EL (cell line): Measurements from ENCODE around the gene SLC43A1.
"Not testable (repeated sequence)": the region's sequence is repeated elsewhere in the genome, so short reads cannot be mapped to it uniquely, and the experiment has no call there.

ENCODE experiments used
- DNase-seq: peaks from one replicate; pipeline ENCODE4 v3.0.0-alpha.2; 2016

SLC43A1 gene

DNA sequence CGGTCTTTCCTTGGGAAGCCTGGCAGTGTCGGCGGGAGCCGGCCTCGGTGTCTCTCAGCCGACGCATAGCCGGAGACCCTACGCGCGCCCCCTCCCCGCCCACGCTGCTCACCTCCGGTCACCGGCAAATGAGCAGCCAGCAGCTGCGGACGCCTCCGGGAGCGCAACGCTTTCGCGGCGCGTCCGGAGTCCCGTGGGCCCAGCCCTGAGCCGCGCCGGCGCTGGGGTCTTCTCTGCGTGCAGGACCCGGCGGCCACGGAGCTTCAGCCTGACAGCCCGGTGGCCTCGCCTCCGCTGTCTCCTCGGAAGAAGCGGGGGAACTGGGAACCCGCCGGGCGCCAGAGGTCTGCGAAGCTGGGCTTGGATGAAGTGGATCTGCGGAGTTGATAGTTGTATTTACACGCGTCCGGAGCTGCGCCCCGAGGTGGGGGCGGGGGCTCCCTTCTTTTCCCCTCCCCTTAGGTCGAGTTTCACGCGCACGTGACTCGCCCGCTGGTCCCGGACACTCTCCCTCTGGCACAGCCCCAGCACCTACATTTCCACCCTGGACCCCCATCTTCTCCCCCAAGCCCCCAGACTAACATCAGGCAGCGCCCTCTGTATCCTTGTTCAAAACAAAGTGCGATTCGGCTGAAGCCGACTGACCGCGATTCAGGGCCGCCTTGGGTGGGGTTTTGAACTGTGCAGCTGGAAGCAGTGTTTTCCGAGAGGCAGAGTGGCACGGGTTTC lies at the start of gene SLC43A1:
Gene SLC43A1 (minus strand): TSS at position 371 of the 729 bp plus-strand sequence. CDS start 1,591 bp downstream, outside the sequence.
- peak; percentile 60 for DNase-seq

DNA sequence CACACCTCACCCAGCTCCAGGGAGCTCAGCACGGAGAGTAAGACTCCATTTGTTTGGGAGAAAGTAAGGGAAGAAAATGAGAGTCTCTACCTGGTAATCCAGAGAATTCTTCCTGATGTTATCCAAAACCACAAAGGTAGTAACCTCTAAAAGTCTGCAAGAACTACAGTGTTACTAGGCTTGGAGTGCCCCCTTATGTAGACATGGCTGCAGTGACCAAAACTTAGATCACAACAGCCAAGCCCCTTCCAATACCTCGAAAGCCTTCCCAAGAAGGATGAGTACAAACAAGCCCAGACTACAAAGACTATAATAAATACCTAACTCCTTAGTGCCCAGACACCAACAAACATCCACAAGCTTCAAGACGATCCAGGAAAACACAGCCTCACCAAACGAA lies 47.1 kb upstream of the SLC43A1 start:
- DNase-seq: no peak

DNA sequence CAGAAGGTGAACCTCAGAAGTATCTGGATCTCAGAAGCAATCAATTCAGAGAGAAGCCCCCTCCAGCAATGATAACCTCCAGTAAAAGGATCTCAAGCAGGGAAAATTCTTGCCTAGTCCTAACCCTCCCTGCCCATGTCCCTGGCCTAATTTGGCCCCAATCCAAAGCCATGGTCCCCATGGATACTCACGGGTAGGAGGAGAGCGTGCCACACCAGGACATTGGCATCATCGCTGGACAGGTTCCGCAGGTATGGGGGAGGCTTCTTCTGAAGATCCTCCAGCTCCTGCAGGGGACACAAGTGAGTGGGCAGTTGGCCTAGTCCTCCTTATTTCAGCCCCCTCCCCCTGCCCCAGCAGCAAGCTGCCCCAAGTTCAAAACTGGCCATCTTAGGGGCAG lies 44.6 kb upstream of the SLC43A1 start:
- no peak for DNase-seq

DNA sequence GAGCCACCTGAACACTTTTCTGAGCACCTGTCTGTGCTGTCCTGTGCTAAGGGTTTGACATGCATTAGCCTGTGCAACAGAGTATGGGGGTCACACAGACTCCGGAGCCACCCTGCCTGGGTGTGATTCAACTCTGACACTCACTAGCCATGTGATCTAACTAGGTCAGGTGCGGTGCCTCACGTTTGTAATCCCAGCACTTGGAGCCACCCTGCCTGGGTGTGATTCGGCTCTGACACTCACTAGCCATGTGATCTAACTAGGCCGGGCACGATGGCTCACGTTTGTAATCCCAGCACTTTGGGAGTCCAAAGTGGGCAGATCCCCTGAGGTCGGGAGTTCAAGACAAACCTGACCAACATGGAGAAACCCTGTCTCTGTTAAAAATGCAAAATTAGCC lies 40.5 kb upstream of the SLC43A1 start:
- DNase-seq: no peak

DNA sequence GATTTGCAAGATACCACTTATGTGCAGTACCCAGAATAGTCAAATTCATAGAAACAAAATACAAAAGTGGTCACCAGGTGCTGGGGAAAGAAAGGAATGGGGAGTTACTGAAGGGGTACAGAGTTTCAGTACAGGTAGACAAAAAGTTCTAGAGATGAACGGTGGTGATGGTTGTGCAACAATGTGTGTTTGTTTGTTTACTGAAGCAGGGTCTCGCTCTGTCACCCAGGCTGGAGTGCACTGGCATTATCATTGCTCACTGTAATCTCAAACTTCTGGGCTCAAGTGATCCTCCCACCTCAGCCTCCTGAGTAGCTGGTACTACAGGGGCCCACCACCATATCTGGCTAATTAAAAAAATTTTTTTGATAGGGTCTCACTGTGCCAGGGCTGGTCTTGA lies 39.9 kb upstream of the SLC43A1 start:
- no peak for DNase-seq

DNA sequence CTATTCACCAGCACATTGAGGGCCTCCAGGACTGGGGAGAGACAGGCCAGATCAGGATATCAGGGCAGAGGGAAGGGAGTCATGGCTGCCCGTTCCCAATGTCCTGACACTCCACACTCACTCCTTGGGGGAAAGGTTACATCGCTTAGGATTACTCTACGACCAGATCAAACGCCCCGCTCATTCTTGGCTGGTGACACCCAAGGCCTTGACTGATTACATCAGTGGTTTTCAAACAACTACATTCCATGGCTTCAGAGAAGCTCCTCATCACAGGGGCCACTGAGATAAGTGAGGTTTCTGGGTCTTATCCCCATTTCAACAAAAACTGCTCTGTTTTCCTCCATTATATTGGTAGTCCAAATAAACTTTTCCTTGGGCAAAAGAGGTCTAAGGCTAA lies 37.0 kb upstream of the SLC43A1 start:
- DNase-seq: peak; percentile 14

DNA sequence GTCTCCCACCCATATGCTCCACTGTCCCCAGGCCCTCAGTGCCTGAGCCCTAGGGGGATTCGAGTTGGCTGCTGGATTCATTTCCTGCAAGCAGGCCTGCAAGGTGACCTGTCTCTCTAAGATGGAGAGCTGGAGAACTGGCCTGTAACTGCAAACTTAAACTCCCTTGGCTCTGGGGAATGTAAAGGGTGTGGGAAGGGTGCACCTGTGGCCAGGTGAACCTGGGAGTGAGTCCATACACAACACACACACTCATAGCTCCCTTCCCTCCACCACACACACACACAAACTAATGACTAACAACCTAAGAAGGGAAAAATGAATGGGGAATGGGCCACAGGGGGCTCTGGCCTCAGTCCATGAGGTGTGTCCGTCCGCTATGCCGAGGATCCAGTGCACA lies 36.4 kb upstream of the SLC43A1 start:
- DNase-seq: no peak

DNA sequence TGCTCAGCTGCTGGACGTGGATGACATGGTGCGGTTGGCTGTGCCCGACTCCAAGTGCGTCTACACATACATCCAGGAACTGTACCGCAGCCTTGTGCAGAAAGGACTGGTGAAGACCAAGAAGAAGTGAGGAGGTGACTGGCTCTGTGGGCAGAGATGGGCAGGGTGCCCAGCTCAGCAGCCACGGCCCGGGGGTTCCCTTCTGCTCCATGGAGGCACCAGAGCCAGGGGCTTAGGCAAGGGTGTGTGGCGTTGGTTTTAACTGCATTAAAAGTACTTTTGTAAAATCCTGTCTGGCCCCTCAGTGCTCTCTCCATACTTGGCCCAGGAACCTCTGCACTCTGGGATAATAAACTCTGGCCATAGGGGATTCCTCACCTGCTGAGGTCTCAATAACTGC lies 34.5 kb upstream of the SLC43A1 start:
- DNase-seq: no peak

DNA sequence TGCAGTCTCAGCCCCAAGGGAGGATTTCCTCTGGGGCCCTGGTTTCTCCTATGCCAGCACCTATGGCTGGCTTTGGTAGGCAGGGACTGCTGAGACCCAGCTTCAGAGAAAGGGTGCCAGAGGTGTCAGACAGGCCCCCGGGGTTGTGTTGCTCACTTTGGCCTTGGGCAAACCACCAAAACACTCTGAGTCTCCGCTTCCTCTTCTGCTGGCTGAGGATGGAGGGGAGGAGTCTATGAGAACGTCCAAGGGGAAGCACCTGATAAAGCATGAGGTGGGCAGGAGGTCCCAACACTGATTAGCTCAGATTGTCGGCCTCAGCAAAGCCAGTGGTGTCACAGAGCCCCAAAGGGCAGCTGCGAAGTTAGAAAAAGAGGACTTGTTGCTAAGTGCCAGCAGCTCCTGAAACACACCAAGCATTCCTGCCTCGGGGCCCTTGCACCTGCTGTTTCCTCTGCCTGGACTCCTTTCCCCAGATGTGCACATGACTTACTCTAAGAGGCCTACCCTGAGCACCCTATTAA lies 32.4 kb upstream of the SLC43A1 start:
- DNase-seq: peak; percentile 17

DNA sequence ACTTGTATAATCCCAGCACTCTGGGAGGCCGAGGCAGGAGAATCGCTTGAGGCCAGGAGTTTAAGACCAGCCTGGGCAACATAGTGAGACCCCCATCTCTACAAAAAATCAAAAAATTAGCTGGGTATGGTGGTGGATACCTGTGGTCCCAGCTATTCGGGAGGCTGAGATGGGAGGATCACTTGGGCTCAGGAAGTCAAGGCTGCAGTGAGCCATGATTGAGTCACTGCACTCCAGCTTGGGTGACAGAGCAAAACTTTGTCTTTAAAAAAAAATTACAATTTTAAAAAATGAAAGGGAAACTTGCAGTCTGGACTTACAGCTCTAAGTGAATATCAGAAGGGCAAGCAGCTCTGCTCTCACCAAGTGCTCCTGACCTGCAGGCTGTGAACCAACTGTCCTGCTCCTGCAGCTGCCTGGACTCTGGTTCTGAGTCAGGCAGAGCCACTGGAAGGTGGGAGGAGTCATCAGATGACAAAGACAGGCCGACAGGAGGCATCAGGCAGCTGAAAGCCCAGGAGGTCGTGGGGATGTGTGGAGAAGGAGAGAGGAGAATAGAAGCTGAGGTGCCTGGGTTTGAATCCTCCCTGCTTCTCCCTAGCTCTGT lies 31.5 kb upstream of the SLC43A1 start:
- DNase-seq: peak; percentile 67

DNA sequence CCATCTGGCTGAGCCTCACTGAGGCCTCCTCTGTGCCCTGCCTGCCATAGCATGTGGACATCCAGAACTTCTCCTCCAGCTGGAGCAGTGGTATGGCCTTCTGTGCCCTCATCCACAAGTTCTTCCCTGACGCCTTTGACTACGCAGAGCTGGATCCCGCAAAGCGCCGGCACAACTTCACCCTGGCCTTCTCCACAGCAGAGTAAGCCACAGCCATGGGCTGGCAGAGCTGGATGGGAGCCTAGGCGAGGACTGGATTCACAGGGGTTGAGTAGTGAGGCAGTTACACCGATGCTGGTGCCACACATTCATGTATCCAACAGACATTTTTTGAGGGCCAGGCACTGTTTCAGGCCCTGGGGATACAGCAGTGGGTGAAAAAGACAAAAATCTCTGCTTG lies 30.9 kb upstream of the SLC43A1 start:
- no peak for DNase-seq

DNA sequence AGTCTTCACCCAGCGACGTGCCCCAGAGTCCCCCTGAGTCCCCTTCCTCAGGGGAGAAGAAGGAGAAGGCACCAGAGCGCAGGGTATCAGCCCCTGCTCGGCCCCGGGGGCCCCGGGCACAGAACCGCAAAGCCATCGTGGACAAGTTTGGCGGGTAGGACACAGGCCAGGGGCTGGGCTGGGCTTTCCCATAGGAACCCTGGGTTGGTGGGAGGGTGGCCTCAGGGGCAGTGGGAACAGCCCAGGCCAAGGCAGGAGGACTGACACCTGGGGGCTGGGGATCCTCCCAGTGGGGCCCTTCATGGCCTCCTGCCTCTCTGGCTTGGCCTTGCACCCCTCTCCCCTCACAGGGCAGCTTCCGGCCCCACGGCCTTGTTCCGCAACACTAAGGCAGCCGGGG lies 30.4 kb upstream of the SLC43A1 start:
- DNase-seq: no peak

DNA sequence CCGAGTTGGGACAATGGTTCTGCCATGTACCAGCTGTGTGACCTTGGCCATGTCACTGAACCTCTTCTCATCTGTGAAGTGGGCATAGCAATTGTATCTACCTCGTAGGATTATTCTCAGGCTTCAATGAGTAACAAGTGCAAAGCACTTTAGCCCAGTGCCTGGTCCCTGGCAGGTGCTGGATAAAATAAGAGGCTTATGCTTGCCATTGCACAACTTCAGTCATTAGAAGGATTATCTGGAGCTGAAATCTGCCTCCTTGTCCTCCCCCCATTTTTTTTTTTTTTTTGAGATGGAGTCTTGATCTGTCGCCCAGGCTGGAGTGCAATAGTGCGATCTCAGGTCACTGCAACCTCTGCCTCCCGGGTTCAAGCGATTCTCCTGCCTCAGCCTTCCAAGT lies 29.1 kb upstream of the SLC43A1 start:
- no peak for DNase-seq

DNA sequence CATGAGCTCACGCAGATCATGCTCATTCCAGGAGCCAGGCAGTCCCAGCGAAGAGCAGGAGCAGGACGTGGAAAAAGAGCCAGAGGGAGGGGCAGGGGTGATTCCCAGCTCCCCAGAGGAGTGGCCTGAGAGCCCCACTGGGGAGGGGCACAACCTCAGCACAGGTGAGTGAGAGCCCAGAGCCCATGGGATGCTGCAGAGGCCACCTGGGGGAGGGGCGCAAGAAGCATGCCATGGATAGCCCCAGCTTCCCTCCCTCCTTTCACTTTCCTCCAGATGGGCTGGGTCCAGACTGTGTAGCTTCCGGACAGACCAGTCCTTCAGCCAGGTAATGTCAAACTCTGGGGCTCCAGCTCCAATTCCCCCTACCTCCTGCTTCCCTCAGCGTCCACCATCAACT lies 28.1 kb upstream of the SLC43A1 start:
- no peak for DNase-seq

DNA sequence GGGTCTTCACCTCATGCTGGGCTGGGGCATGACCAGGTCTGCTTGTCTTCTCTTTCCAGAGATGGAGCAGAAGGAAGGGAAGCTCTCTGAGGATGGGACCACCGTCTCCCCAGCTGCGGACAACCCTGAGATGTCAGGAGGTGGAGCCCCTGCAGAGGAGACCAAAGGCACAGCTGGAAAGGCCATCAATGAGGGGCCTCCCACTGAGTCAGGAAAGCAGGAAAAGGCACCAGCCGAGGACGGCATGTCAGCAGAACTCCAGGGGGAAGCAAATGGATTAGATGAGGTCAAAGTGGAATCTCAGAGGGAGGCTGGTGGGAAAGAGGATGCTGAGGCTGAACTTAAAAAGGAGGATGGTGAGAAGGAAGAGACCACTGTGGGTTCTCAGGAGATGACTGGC lies 27.1 kb upstream of the SLC43A1 start:
- DNase-seq: no peak

DNA sequence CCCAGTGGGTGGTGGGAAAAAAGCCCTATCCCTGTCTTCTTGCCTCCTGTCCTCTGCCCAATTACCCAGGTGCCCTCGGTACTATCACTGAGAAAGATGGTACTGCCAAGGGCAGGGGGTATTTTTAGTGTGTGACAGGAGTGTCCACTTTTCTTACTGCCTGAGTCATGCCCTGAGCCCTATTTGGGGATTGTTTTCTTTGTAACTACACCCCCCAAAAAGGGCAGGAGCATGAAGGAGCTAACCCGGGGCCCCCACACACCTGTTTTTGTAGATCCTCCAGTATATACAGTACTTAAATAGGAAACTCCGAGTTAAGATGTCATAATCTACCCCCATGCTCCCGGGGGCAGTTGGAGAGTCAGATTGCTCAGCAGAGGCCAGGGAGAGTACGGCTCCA lies 25.7 kb upstream of the SLC43A1 start:
- DNase-seq: no peak

DNA sequence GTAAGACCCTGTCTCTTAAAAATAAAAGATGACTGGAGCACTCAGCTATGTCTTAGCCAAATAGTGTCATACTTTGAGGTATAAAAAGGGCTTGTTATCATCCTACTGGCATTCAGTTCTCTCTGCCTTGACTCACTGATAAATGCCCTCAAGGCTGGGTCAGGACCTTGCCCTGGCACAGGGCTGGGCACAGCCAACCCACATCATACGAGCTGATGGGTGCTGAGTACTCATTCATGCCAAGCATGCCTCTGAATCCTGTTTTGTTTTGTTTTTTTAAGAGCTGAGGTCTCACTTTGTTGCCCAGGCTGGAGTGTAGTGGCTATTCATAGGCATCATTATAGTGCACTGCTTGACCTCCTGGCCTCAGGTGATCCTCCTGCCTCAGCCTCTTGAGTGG lies 23.8 kb upstream of the SLC43A1 start:
- DNase-seq: peak; percentile 36

DNA sequence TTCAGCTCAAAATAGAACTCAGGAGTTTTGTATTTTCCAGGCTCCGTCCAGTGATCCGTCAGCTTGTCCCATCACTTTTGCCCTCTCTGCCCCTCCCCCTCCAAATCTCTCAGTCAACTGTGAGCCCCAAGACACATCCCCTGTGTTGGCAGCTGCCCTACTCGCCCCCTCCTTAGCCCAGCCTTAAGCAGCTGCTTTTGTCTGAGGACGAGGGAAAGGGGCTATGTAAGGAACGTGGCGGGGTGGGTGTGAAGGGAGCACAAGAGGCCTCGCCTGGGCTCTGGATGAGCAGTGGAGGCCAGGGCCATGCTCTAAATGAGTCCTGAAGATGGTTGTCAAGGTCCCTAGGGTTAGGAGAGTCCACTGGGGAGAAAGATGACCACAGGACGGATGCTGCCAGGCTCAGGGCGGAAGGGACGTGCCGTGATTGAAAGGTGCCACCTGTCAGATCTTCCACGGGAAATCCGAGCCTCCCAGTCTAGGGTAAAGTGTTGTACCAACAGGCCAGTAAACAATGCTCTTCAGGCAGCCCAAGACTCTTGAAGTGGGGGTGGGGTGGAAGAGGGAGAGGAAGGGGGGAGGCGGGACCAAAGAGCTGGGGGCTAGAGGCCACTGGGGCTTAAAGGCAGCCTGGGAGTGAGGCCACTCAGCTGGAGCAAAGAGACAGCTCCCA lies 21.6 kb upstream of the SLC43A1 start, which contains the start of gene SMTNL1:
Gene SMTNL1 (plus strand): TSS at position 649 of the 673 bp plus-strand sequence. CDS start 5,048 bp downstream, outside the sequence.
- DNase-seq: no peak

DNA sequence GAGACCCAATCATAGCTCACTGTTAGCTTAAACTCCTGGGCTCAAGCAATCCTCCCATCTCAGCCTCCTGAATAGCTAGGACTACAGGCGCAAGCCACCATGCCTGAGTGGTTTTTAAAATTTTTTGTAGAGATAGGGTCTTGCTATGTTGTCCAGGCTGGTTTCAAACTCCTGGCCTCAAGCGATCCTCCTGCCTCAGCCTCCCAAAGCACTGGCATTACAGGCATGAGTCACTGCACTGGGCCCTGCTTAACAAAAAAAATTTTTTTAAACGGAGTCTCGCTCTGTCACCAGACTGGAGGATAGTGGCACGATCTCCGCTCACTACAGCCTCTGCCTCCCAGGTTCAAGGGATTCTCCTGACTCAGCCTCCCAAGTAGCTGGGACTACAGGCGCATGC lies 18.9 kb upstream of the SLC43A1 start:
- not testable (repeated sequence) for DNase-seq

DNA sequence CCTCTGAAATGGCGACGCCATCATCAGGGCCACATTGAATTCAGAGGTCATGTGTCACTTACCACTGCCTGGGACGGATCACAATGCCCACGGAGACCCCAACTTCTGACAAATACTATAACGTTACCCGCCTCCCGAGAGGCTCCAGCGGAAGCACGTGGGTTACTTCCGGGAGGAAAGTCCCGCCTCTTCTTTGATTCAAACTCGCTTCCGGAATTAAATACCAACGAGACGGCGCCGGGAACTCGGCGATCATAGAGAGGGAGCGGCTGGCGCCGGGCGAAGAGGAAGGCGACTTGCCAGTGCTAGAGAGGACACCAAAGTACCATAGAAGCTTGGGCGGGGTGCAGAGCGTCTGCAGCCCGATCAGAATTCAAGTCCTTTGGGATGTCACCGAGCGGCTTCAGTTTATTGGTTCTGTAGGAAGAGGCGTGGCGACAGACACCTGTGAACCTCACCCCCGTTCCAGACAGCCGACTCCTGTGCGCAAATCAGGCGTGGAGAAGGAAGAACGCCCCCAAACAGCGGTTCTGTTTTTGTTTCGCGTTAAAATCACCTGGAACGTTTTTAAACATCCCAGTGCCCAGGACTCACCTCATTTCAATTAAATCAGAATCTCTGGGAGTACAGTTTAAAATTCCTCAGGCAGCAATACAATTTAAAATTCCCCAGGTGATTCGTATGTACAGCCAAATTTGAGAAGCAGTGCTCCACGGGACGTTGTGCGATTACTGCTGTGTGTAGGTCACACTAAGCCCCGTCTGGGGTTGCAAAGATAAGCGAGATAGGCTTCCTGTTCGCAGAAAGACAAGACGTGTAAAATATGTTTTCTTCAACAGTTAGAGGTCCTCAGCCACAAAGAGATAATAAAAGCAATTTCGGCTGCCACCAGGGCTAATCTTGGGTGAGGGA lies 15.3 kb upstream of the SLC43A1 start, which contains the start of gene TIMM10:
Gene TIMM10 (minus strand): TSS at position 159 of the 912 bp plus-strand sequence. CDS start 565 bp downstream, outside the sequence.
- DNase-seq: peak; percentile 97

DNA sequence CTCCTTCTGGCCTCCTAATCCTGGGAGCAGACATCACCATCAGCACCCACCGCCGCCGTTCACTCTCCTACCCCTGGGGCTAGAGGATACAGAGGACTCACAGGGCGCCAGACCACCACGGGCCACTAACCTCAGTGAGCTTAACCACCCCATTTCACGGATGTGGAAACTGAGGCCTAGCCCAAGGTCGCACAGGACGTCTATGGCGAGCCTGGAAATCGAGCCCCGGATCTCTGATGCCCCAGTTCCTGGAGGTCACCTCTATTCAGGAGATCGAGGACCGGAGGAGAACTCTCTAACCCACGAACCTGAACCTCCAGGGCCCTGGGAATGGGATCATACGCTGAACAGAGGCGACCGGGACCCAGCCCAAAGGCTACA lies 14.7 kb upstream of the SLC43A1 start:
- no peak for DNase-seq

DNA sequence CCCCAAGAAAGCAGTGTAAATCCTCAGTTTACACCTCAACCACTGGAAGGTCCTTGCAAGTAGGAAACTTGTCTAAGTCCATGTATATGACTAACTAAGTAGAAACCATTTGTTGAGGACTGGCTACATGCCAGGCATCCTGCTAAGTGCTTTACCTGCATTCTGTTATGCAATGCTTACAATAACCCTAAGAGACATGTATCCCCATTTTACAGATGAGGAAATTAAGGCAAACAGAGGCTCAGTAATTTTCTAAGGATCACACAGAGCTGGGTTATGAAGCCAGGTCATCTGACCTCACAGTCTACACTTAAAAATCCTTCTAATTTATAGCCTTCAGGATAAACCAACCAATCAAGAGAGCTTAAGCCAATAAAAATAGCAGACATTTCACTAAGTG lies 13.5 kb upstream of the SLC43A1 start:
- no peak for DNase-seq
